NT2/D1 (cell line): ENCODE results near the gene NOX5.

ENCODE experiments used
- SUZ12 ChIP-seq: IDR thresholded peaks from 2 replicates; pipeline ENCODE4 v1.6.1; 2011; ENCODE audit not compliant: insufficient read length, insufficient read depth; ENCODE audit errors: extremely low read depth
- YY1 ChIP-seq: IDR thresholded peaks from 2 replicates; pipeline ENCODE4 v1.6.1; 2011; ENCODE audit not compliant: insufficient read length, insufficient read depth
- ZNF274 ChIP-seq: IDR thresholded peaks from 2 replicates; pipeline ENCODE4 v1.6.1; 2011; ENCODE audit warnings: mild to moderate bottlenecking, low read depth, low read length

DNA sequence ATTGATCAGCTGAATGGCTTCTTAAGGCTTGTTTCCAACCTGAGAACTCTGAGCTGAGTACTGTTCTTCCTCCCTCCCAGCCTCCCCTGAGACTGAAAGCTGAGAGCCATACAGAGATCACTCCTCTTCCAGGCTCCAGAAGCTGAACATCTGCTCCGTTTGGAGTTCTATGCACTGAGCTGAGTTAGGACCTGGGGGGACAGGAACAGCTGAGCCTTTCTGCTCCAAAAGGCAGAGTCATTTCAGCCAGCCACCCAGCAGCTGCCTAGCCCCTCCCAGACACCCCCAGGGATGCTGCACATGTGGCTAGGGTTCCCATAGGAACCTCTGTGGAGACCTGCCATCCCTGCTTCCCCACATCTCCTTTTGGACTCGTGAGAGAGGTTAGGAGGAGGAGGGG, 81.7 kb downstream of the NOX5 start:
- TF ChIP-seq ZNF274 (no peak), YY1 (no peak), SUZ12 (no peak)
